ENCODE data around the gene CRMP1.

DNA sequence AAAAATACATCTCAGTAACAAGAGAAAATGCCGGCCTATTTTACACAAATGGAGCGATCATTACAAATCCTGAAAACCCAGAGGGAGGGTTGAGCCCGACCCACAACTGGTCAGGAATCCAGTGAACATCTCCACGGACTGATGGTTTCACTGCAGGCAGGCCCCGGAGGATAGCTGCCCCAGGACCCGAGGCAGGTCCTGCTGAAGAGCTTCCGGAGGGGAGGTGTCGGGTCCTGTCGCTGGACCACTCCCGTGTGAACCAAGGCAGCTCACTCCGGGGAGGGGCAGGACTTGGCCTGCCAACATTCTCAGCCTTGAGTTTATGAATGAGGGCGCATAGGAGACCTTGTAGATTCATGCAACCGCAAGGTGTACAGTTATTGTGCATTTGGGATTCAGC, 4.8 kb upstream of the CRMP1 start:
- TF ChIP-seq POLR2A (IDR thresholded peaks at IDR 0.05): no peak
- TF ChIP-seq, protein P1, sequence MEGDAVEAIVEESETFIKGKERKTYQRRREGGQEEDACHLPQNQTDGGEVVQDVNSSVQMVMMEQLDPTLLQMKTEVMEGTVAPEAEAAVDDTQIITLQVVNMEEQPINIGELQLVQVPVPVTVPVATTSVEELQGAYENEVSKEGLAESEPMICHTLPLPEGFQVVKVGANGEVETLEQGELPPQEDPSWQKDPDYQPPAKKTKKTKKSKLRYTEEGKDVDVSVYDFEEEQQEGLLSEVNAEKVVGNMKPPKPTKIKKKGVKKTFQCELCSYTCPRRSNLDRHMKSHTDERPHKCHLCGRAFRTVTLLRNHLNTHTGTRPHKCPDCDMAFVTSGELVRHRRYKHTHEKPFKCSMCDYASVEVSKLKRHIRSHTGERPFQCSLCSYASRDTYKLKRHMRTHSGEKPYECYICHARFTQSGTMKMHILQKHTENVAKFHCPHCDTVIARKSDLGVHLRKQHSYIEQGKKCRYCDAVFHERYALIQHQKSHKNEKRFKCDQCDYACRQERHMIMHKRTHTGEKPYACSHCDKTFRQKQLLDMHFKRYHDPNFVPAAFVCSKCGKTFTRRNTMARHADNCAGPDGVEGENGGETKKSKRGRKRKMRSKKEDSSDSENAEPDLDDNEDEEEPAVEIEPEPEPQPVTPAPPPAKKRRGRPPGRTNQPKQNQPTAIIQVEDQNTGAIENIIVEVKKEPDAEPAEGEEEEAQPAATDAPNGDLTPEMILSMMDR (IDR thresholded peaks at IDR 0.05): no peak

Measured in adrenal gland (tissue), 5 donors.